Measurements from ENCODE around the gene ACYP2. TPM values are rescaled to one million over a fixed set of nuclear protein-coding genes. Genes with fewer than 3 reads are reported as not detected.

Gene ACYP2
- total RNA-seq, 4 donors from 2014 or later: 12.8 to 40.5 (median 16.9) TPM

GRCh38 chr2:54341656-54342055 lies 226.2 kb downstream of the ACYP2 start:
- Histone ChIP-seq H3K36me3 (no peaks in the 10 kb centered on the region), H3K4me1 (peaks cover 0 to 4% (median 0%) of the 10 kb centered on the region in 3 donors), H3K27me3 (no peaks in the 10 kb centered on the region), H3K9me3 (no peaks in the 10 kb centered on the region), H3K27ac (no peak overlapping the region), H3K4me3 (no peak overlapping the region)
- ATAC-seq: no peak
- TF ChIP-seq, protein P1, sequence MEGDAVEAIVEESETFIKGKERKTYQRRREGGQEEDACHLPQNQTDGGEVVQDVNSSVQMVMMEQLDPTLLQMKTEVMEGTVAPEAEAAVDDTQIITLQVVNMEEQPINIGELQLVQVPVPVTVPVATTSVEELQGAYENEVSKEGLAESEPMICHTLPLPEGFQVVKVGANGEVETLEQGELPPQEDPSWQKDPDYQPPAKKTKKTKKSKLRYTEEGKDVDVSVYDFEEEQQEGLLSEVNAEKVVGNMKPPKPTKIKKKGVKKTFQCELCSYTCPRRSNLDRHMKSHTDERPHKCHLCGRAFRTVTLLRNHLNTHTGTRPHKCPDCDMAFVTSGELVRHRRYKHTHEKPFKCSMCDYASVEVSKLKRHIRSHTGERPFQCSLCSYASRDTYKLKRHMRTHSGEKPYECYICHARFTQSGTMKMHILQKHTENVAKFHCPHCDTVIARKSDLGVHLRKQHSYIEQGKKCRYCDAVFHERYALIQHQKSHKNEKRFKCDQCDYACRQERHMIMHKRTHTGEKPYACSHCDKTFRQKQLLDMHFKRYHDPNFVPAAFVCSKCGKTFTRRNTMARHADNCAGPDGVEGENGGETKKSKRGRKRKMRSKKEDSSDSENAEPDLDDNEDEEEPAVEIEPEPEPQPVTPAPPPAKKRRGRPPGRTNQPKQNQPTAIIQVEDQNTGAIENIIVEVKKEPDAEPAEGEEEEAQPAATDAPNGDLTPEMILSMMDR (IDR thresholded peaks at IDR 0.05): peak in 1 of 4 experiments; percentile 8
- TF ChIP-seq POLR2AphosphoS5 (IDR thresholded peaks at IDR 0.05): no peak
- WGBS, 2 donors (ENCODE audit: low coverage in 1 of 2): 80 to 86% methylated on average over 1 of the region's 1 CpG

DNA sequence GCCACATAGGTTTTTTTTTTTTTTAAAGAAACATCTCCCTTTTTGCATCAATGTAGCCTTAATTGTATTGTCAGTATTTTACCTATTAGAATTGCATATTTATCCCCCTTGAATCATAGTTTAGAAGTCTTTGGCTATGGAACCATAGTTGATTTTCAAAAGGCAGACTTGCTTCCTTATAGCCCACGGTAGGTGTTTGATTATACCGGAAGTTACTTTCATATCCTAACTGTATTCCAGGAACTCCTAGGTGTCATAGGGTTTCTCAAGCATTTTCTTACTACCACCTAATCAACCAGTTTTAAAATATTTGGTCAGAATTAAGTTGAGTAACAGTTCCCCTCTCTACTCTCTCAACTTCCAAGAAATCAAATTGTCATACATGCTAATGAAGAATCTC lies 227.2 kb downstream of the ACYP2 start:
- H3K4me3 ChIP-seq: no peak overlapping the region
- H3K9me3 ChIP-seq: no peaks in the 10 kb centered on the region
- TF ChIP-seq POLR2A (IDR thresholded peaks at IDR 0.05): no peak
- TF ChIP-seq EP300 (IDR thresholded peaks at IDR 0.05): no peak
- TF ChIP-seq, protein P1 (IDR thresholded peaks at IDR 0.05): no peak
- no peak for TF ChIP-seq POLR2AphosphoS5 (IDR thresholded peaks at IDR 0.05)
- no peak overlapping the region for H3K27ac ChIP-seq
- ATAC-seq: no peak
- no peaks in the 10 kb centered on the region for H3K36me3 ChIP-seq
- 100% methylated on average over 2 of the region's 2 CpGs for WGBS, 2 donors (ENCODE audit: low coverage in 1 of 2)
- H3K27me3 ChIP-seq: no peaks in the 10 kb centered on the region
- H3K4me1 ChIP-seq: no peaks in the 10 kb centered on the region

- no peak overlapping the region for H3K4me3 ChIP-seq
- ATAC-seq: no peak
- WGBS, 2 donors (ENCODE audit: low coverage in 1 of 2): 73 to 83% methylated on average over 1 to 3 of the region's 3 CpGs
- H3K27ac ChIP-seq: no peak overlapping the region
- TF ChIP-seq POLR2A (IDR thresholded peaks at IDR 0.05): no peak
- TF ChIP-seq, protein P1 (IDR thresholded peaks at IDR 0.05): no peak
- no peak for TF ChIP-seq POLR2AphosphoS5 (IDR thresholded peaks at IDR 0.05)
- TF ChIP-seq EP300 (IDR thresholded peaks at IDR 0.05): no peak
- no peaks in the 10 kb centered on the region for H3K36me3 ChIP-seq
- H3K27me3 ChIP-seq: no peaks in the 10 kb centered on the region
- no peaks in the 10 kb centered on the region for H3K4me1 ChIP-seq
- H3K9me3 ChIP-seq: no peaks in the 10 kb centered on the region
These were observed 232.2 kb downstream of the ACYP2 start for GRCh38 chr2:54347622-54348021.

- Histone ChIP-seq H3K36me3 (no peaks in the 10 kb centered on the region), H3K4me3 (no peak overlapping the region), H3K4me1 (no peaks in the 10 kb centered on the region), H3K9me3 (no peaks in the 10 kb centered on the region), H3K27me3 (no peaks in the 10 kb centered on the region), H3K27ac (no peak overlapping the region)
- 50 to 88% methylated on average over 2 of the region's 2 CpGs for WGBS, 2 donors (ENCODE audit: low coverage in 1 of 2)
- ATAC-seq: no peak
- TF ChIP-seq POLR2A (IDR thresholded peaks at IDR 0.05) (no peak), POLR2AphosphoS5 (IDR thresholded peaks at IDR 0.05) (no peak), EP300 (IDR thresholded peaks at IDR 0.05) (no peak)
- TF ChIP-seq, protein P1 (IDR thresholded peaks at IDR 0.05): no peak
These were observed 233.2 kb downstream of the ACYP2 start for GRCh38 chr2:54348646-54349045.

GRCh38 chr2:54350426-54350825 lies 235.0 kb downstream of the ACYP2 start:
- no peak overlapping the region for H3K27ac ChIP-seq
- no peak for ATAC-seq
- peaks cover 0 to 2% (median 0%) of the 10 kb centered on the region in 3 donors for H3K9me3 ChIP-seq
- TF ChIP-seq, protein P1 (IDR thresholded peaks at IDR 0.05): no peak
- no peak for TF ChIP-seq POLR2AphosphoS5 (IDR thresholded peaks at IDR 0.05)
- no peak for TF ChIP-seq POLR2A (IDR thresholded peaks at IDR 0.05)
- no peak for TF ChIP-seq EP300 (IDR thresholded peaks at IDR 0.05)
- H3K4me1 ChIP-seq: no peaks in the 10 kb centered on the region
- no peak overlapping the region for H3K4me3 ChIP-seq
- H3K27me3 ChIP-seq: no peaks in the 10 kb centered on the region
- no peaks in the 10 kb centered on the region for H3K36me3 ChIP-seq
- 58% methylated on average over 3 of the region's 3 CpGs; no CpG with 5 or more reads in 1 of the 2 donors for WGBS, 2 donors (ENCODE audit: low coverage in 1 of 2)
